AG04450 (cell line): ENCODE data around the gene CD38. TPM values are rescaled to one million over a fixed set of nuclear protein-coding genes. Genes with fewer than 3 reads are reported as not detected.

Experiments
- CTCF ChIA-PET: fragments of 300-600, 350-600 bp; formaldehyde crosslinking; extraction: SDS; loops from one replicate; lab custom pipeline; 2022; ENCODE audit warnings: antibody characterized with exemption, inconsistent platforms; lab: Charles Lee
- POLR2A ChIA-PET: fragments of 350-600 bp; formaldehyde crosslinking; extraction: SDS; loops from one replicate; lab custom pipeline; 2021; ENCODE audit warnings: antibody characterized with exemption, inconsistent platforms; lab: Yijun Ruan, JAX
- DNase-seq: peaks from one replicate; pipeline ENCODE4 v3.0.0-alpha.2; 2011; ENCODE audit warnings: low read depth, low spot score
- H3K27ac ChIP-seq: one replicate; pipeline ENCODE4 v1.5.1; 2012; ENCODE audit warnings: low read depth, low read length, control low read depth
- H3K27me3 ChIP-seq: one replicate; pipeline ENCODE4 v1.6.0; 2012; ENCODE audit warnings: low read length; ENCODE audit not compliant: control insufficient read depth, insufficient read depth
- H3K4me3 ChIP-seq: 2 replicates; pipeline ENCODE4 v1.5.1; 2011; ENCODE audit warnings: mild to moderate bottlenecking, low read depth, low read length, control low read depth
- H3K9me3 ChIP-seq: 2 replicates; pipeline ENCODE4 v1.5.1; 2012; ENCODE audit warnings: low read length; ENCODE audit not compliant: control insufficient read depth, insufficient read depth
- polyA plus RNA-seq: library from polyadenylated mRNA; depleted of rRNA; stranded (reverse); fragments of >200 nt; gene quantifications from 2 replicates; pipeline ENCODE4 v1.2.3, GENCODE V29; 2011; rRNA removed
- TF ChIP-seq, protein P1 (sequence below): IDR thresholded peaks from 2 replicates; pipeline ENCODE4 v1.5.1; 2011; ENCODE audit warnings: low read depth, low read length, control low read depth, inconsistent platforms

Gene CD38
- polyA plus RNA-seq, 1 experiment: 0.02 TPM

DNA sequence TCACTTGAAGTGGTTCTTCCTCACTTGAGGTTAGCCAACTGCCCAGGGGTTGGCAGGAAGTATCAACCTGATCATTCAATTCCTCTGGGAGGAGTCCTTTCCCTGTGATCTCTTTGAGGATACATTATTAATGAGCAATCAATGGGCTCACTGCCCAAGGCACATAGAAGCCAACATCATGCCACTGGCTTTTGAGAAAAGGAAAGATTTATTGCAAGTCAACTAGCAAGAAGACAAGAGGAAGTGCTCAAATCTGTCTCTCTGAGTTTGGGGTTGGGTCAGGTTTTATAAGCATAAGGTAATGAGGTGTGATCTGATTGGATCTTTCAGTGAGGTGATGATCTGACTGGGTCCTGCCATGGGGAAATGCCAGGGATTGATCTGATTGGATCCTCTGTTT is 120.8 kb downstream of the CD38 start:
- Histone ChIP-seq H3K27ac (no peak overlapping the region), H3K9me3 (no peaks in the 10 kb centered on the region), H3K27me3 (peaks cover 19% of the 10 kb centered on the region), H3K4me3 (no peak overlapping the region)
- no peak for DNase-seq
- ChIA-PET CTCF (interaction anchor here (1.4 kb wide), 1 partner anchor 16 kb away, joined by 8 read pairs; no protein-coding TSS in a partner anchor), POLR2A (no interaction called here)
- TF ChIP-seq, protein P1, sequence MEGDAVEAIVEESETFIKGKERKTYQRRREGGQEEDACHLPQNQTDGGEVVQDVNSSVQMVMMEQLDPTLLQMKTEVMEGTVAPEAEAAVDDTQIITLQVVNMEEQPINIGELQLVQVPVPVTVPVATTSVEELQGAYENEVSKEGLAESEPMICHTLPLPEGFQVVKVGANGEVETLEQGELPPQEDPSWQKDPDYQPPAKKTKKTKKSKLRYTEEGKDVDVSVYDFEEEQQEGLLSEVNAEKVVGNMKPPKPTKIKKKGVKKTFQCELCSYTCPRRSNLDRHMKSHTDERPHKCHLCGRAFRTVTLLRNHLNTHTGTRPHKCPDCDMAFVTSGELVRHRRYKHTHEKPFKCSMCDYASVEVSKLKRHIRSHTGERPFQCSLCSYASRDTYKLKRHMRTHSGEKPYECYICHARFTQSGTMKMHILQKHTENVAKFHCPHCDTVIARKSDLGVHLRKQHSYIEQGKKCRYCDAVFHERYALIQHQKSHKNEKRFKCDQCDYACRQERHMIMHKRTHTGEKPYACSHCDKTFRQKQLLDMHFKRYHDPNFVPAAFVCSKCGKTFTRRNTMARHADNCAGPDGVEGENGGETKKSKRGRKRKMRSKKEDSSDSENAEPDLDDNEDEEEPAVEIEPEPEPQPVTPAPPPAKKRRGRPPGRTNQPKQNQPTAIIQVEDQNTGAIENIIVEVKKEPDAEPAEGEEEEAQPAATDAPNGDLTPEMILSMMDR: no peak

DNA sequence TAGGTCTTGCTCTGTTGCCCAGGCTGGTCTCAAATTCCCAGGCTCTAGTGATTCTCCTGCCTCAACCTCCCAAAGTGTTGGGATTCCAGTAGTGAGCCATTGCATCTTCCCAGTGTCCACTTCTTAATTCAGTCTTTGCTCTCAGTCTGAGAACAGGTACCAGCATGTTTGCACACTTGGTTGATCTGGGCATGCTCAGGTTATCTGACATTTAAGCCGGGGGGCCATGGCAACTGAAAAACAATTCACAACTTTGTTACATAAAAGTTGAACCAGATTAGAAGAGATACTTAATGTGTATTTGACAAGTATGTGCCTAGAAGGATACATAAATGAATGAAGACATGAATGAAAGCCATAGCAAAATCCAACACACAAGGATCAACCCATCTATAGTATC is 121.4 kb downstream of the CD38 start:
- Histone ChIP-seq H3K9me3 (no peaks in the 10 kb centered on the region), H3K27me3 (peaks cover 19% of the 10 kb centered on the region), H3K27ac (no peak overlapping the region), H3K4me3 (no peak overlapping the region)
- no peak for DNase-seq
- ChIA-PET POLR2A (no interaction called here), CTCF (no interaction called here)
- TF ChIP-seq, protein P1: no peak

DNA sequence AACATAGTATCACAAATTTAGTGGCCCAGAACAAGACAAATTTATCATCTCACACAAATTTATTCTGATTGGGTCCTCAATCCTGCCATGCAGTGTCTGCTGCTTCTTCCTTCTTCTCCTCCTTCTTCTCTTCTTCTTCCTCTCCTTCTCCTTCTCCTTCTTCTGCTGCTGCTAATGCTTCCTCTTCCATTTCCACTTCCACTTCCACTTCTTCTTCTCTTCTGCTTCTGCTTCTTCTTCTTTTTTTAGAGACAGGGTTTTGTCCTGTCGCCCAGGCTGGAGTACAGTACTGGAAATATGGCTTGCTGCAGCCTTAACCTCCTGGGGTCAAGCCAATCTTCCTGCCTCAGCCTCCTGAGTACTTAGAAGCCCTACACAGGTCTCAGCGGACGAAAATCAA is 122.9 kb downstream of the CD38 start:
- H3K4me3 ChIP-seq: no peak overlapping the region
- TF ChIP-seq, protein P1: no peak
- ChIA-PET CTCF (interaction anchor here (1.2 kb wide), 1 partner anchor 55 kb away, joined by 3 read pairs; no protein-coding TSS in a partner anchor), POLR2A (no interaction called here)
- peaks cover 19% of the 10 kb centered on the region for H3K27me3 ChIP-seq
- H3K27ac ChIP-seq: no peak overlapping the region
- no peak for DNase-seq
- no peaks in the 10 kb centered on the region for H3K9me3 ChIP-seq

DNA sequence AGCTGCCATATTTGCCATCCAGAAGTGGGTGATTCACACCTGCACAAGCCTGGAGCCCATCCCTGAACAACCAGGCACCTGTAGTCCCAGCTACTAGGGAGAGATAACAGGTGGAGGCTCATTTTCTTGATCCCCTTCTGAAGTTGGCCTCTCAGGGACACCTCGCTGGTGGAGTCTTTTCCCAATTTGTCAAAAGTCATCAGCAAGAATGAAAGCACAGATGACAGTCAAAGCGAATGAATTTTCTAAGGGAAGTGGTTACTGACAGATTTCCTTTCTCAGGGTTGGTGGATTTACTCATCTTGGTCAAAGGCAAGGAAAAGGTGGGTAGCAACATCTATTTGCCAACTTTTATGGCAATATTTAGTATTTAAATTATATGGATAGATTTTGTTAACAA is 123.9 kb downstream of the CD38 start:
- no peak for DNase-seq
- Histone ChIP-seq H3K9me3 (no peaks in the 10 kb centered on the region), H3K4me3 (no peak overlapping the region), H3K27ac (no peak overlapping the region), H3K27me3 (peaks cover 16% of the 10 kb centered on the region)
- ChIA-PET CTCF (interaction anchor here (1.1 to 1.2 kb wide), 2 partner anchors 19 to 54 kb away, joined by 3 to 5 read pairs; no protein-coding TSS in a partner anchor), POLR2A (no interaction called here)
- TF ChIP-seq, protein P1: no peak

DNA sequence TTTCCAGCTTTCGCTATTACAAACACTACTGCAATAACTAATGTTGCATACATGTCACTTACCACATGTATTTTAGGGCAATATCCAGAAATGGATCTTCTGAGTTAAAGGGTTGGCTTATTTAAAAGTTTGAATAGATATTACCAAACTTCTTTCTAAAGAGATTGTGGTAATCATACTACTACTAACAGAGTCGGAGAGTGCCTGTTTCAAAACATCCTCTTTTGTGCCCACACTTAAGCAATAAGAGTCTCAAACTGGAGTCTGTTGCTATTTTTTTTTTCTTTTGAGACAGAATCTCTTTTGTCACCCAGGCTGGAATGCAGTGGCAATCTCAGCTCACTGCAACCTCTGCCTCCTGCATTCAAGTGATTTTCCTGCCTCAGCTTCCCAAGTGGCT is 124.6 kb downstream of the CD38 start:
- TF ChIP-seq, protein P1: no peak
- H3K4me3 ChIP-seq: no peak overlapping the region
- POLR2A ChIA-PET: no interaction called here
- no peak overlapping the region for H3K27ac ChIP-seq
- H3K27me3 ChIP-seq: peaks cover 12% of the 10 kb centered on the region
- no peaks in the 10 kb centered on the region for H3K9me3 ChIP-seq
- DNase-seq: no peak
- CTCF ChIA-PET: interaction anchor here (1.1 to 2.0 kb wide), 2 partner anchors 20 kb away, joined by 5 to 9 read pairs; no protein-coding TSS in a partner anchor

Other genes with a start within 250 kb of the CD38 start
- gene FBXL5, start 123.0 kb upstream of the CD38 start, polyA plus RNA-seq: 40.4 and 56.4 TPM in 2 replicates
- 31.6 and 47.3 TPM in 2 replicates for gene FAM200B, start 96.5 kb upstream of the CD38 start, polyA plus RNA-seq
- 23.7 and 27.6 TPM in 2 replicates for gene BST1, start 75.3 kb upstream of the CD38 start, polyA plus RNA-seq
- not detected in 2 replicates for gene FGFBP1, start 160.4 kb downstream of the CD38 start, polyA plus RNA-seq
- not detected in 2 replicates for gene FGFBP2, start 184.8 kb downstream of the CD38 start, polyA plus RNA-seq